ENCODE data around the gene ARAP1. TPM values are rescaled to one million over a fixed set of nuclear protein-coding genes. Genes with fewer than 3 reads are reported as not detected.

ARAP1 gene
- total RNA-seq, 2 donors from 2014 or later: 70.4 to 89.8 TPM

- Histone ChIP-seq H3K27ac (peak overlapping the region; percentile 67), H3K9ac (ENCODE audit: low read depth in 2 of 2, low read length in 2 of 2) (peak overlapping the region in 1 of 2 donors; percentile 90), H3K4me3 (no peak overlapping the region), H3K9me3 (no peaks in the 10 kb centered on the region), H3K36me3 (no peaks in the 10 kb centered on the region), H3K27me3 (no peaks in the 10 kb centered on the region), H3K4me1 (peaks cover 32% of the 10 kb centered on the region)
- DNase-seq: peak; percentile 65
- intact Hi-C loops (cut with DNase I): no loop called here
- no peak for TF ChIP-seq CTCF (IDR thresholded peaks at IDR 0.05)
Measured at GRCh38 chr11:72777755-72778278, 25.6 kb upstream of the ARAP1 start.

- Histone ChIP-seq H3K27ac (peak overlapping the region; percentile 46), H3K36me3 (no peaks in the 10 kb centered on the region), H3K27me3 (no peaks in the 10 kb centered on the region), H3K4me3 (no peak overlapping the region), H3K4me1 (peaks cover 32% of the 10 kb centered on the region), H3K9me3 (no peaks in the 10 kb centered on the region), H3K9ac (ENCODE audit: low read depth in 2 of 2, low read length in 2 of 2) (peak overlapping the region in 1 of 2 donors; percentile 90)
- no peak for TF ChIP-seq CTCF (IDR thresholded peaks at IDR 0.05)
- intact Hi-C loops (cut with DNase I): no loop called here
- DNase-seq: peak; percentile 49
Measured at GRCh38 chr11:72776844-72777754, 24.9 kb upstream of the ARAP1 start.

- no peak overlapping the region for H3K4me3 ChIP-seq
- no peaks in the 10 kb centered on the region for H3K27me3 ChIP-seq
- no peaks in the 10 kb centered on the region for H3K9me3 ChIP-seq
- DNase-seq: no peak
- H3K9ac ChIP-seq (ENCODE audit: low read depth in 2 of 2, low read length in 2 of 2): peak overlapping the region in 1 of 2 donors; percentile 90
- H3K27ac ChIP-seq: peak overlapping the region; percentile 29
- H3K4me1 ChIP-seq: peaks cover 32% of the 10 kb centered on the region
- TF ChIP-seq CTCF (IDR thresholded peaks at IDR 0.05): no peak
- H3K36me3 ChIP-seq: no peaks in the 10 kb centered on the region
- intact Hi-C loops (cut with DNase I): no loop called here
Measured at GRCh38 chr11:72776117-72776843, 24.1 kb upstream of the ARAP1 start.

GRCh38 chr11:72775288-72776110 lies 23.3 kb upstream of the ARAP1 start:
- Histone ChIP-seq H3K36me3 (no peaks in the 10 kb centered on the region), H3K9ac (ENCODE audit: low read depth in 2 of 2, low read length in 2 of 2) (peak overlapping the region in 1 of 2 donors; percentile 90), H3K9me3 (no peaks in the 10 kb centered on the region), H3K4me1 (peaks cover 32% of the 10 kb centered on the region), H3K4me3 (no peak overlapping the region), H3K27ac (no peak overlapping the region), H3K27me3 (no peaks in the 10 kb centered on the region)
- peak; percentile 23 for DNase-seq
- intact Hi-C loops (cut with DNase I): no loop called here
- TF ChIP-seq CTCF (IDR thresholded peaks at IDR 0.05): no peak

- no peak overlapping the region for H3K27ac ChIP-seq
- TF ChIP-seq CTCF (IDR thresholded peaks at IDR 0.05): no peak
- peaks cover 32% of the 10 kb centered on the region for H3K4me1 ChIP-seq
- no peaks in the 10 kb centered on the region for H3K27me3 ChIP-seq
- DNase-seq: peak; percentile 20
- intact Hi-C loops (cut with DNase I): no loop called here
- H3K4me3 ChIP-seq: no peak overlapping the region
- H3K9ac ChIP-seq (ENCODE audit: low read depth in 2 of 2, low read length in 2 of 2): no peak overlapping the region
- H3K9me3 ChIP-seq: no peaks in the 10 kb centered on the region
- no peaks in the 10 kb centered on the region for H3K36me3 ChIP-seq
Measured at GRCh38 chr11:72774499-72774898, 22.3 kb upstream of the ARAP1 start.

All from colonic mucosa (tissue), 4 donors.